PFSK-1 (cell line): ENCODE results near the gene ENTPD7.

Experiments used
- FOXP2 ChIP-seq: optimal IDR thresholded peaks from 2 replicates; pipeline ENCODE3; 2011; ENCODE audit warnings: borderline replicate concordance, control low read depth, inconsistent platforms; ENCODE audit not compliant: insufficient read depth; ENCODE audit errors: extremely low read length, extremely low read depth
- POLR2AphosphoS5 ChIP-seq: IDR thresholded peaks from 2 replicates; pipeline ENCODE4 v1.6.1; 2012; ENCODE audit warnings: low read depth, mild to moderate bottlenecking, control low read depth, low read length, moderate library complexity
- SIN3A ChIP-seq: IDR thresholded peaks from 2 replicates; pipeline ENCODE4 v1.6.1; 2012; ENCODE audit warnings: mild to moderate bottlenecking, low read length, moderate library complexity, borderline replicate concordance; ENCODE audit not compliant: insufficient read depth
- TAF1 ChIP-seq: IDR thresholded peaks from 2 replicates; pipeline ENCODE4 v1.6.1; 2012; ENCODE audit warnings: low read length, control low read depth, borderline replicate concordance; ENCODE audit not compliant: insufficient read depth
- TF ChIP-seq, protein P1 (sequence below), 2 experiments: IDR thresholded peaks; 2 replicates each; pipeline versions ENCODE4 v1.6.1 to v1.8.0; 2011 to 2012; ENCODE audit warnings: low read depth in 2 of 2, low read length in 2 of 2, control low read depth in 1 of 2, inconsistent platforms in 1 of 2, mild to moderate bottlenecking in 1 of 2, moderate library complexity in 1 of 2; ENCODE audit not compliant: insufficient read depth in 1 of 2

The ENTPD7 gene

DNA sequence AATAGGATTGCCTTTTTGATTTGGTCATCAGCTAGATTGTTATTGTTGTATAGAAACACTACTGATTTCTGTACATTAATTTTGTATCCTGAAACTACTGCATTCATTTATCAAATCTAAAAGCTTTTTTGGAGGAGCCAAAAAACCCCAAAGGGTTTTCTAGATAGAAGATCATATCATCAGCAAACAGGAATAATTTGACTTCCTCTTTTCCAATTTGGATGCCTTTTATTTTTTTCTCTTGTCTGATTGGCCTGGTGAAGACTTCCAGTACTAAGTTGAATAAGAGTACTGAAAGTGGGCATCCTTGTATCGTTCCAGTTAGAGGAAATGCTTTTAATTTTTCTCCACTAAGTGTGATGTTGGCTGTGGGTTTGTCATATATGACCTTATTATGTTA lies 10.6 kb upstream of the ENTPD7 start:
- no peak for TF ChIP-seq TAF1
- TF ChIP-seq, protein P1, sequence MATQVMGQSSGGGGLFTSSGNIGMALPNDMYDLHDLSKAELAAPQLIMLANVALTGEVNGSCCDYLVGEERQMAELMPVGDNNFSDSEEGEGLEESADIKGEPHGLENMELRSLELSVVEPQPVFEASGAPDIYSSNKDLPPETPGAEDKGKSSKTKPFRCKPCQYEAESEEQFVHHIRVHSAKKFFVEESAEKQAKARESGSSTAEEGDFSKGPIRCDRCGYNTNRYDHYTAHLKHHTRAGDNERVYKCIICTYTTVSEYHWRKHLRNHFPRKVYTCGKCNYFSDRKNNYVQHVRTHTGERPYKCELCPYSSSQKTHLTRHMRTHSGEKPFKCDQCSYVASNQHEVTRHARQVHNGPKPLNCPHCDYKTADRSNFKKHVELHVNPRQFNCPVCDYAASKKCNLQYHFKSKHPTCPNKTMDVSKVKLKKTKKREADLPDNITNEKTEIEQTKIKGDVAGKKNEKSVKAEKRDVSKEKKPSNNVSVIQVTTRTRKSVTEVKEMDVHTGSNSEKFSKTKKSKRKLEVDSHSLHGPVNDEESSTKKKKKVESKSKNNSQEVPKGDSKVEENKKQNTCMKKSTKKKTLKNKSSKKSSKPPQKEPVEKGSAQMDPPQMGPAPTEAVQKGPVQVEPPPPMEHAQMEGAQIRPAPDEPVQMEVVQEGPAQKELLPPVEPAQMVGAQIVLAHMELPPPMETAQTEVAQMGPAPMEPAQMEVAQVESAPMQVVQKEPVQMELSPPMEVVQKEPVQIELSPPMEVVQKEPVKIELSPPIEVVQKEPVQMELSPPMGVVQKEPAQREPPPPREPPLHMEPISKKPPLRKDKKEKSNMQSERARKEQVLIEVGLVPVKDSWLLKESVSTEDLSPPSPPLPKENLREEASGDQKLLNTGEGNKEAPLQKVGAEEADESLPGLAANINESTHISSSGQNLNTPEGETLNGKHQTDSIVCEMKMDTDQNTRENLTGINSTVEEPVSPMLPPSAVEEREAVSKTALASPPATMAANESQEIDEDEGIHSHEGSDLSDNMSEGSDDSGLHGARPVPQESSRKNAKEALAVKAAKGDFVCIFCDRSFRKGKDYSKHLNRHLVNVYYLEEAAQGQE (IDR thresholded peaks at IDR 0.05; ENCODE audit: insufficient read depth in 1 of 2, low read depth in 2 of 2, low read length in 2 of 2), result no peak
- TF ChIP-seq FOXP2, result no peak
- no peak for TF ChIP-seq POLR2AphosphoS5
- TF ChIP-seq SIN3A, result no peak

DNA sequence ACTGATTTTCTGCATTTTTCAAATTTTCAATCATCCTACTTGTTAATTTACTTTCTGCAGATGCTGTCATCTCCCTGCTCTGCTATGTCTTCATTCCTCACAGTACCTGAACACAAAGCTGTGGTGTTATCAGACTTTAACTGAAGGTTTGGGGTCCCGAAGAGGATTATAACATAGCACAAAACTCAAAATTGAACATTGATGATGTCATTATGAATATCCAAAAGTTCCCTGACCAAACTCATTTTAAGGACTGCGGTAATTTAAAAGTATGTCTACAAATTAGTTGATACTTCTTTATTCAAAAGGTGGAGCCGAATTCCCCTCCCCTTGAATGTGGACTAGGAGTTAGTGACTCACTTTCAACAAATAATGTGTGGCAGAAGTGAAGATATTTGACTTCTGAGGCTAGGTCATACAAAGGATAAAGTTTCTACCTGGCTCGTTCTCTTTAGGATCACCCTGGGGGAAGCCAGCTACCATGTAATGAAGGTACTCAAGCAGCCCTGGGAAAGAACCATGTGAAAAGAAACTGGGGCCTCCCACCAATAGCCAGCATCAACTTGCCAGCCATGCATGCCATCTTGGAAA lies 6.4 kb upstream of the ENTPD7 start:
- TF ChIP-seq SIN3A (no peak), POLR2AphosphoS5 (no peak), TAF1 (no peak), FOXP2 (no peak)
- TF ChIP-seq, protein P1 (IDR thresholded peaks at IDR 0.05; ENCODE audit: insufficient read depth in 1 of 2, low read depth in 2 of 2, low read length in 2 of 2), result no peak

DNA sequence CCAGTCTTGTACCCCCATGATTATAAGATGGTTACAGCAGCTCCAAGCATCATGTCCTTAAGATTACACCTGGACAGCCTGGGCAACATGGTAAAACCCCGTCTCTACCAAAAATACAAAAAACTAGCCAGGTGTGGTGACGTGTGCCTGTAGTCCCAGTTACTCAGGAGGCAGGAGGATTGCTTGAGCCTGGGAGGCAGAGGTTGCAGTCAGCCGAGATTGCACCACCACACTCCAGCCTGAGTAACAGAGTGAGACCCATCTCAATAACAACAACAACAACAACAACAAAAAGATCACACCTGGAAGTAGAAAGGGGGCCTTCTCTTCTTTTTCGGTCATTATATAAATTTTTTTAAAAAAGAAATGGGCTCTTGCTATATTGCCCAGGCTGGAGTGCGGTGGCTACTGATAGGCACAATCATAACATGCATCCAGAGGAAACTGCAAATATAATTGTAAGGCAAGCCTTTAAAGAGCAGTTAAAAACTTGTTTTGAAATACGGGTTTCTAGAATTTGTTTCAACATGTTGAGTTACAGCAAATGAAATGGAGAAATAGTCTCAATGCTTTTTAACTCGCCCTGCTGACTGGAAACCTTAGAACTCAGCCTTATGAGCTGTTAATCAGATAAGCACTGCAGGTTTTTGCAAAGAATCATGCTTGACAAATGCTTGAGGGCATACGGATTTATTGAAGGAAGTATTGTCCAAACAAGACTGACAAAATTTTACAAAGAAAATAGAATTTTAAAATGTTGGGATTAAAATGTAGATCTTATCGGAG lies 4.7 kb upstream of the ENTPD7 start:
- TF ChIP-seq SIN3A, result no peak

DNA sequence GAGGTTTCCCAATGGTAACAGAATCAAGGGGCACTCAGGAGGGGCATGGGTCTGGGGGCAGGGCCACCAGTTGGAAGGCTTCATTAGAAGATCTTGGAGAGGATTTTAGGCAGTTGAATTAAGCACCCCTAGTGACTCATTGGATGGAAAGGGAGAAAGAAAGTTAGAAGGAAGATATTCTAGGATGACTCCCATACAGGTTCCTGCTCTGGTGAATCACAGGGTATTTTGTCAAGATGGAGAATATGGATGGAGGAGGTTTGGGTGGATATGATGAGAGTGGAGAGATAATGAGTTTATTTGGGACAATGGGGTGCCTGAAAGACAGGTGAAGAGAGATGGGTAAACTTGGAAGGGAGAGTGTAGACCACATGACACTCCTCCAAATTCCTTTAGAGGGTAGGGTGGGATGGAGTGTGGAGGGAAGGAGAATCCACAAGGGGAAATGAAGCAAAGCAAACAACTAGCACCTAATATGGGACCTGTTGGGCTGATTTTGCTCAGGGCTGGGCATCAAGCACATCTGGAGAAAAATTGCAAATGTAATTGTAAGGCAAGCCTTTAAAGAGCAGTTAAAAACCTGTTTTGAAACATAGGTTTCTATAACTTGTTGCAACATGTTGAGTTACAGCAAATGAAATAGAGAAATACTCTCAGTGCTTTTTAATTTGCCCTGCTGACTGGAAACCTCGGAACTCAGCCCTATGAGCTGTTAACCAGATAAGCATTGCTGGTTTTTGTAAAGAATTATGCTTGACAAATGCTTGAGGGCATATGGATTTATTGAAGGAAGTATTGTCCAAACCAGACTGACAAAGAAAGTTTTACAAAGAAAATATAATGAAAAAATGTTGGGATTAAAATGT lies 2.9 kb upstream of the ENTPD7 start:
- TF ChIP-seq, protein P1 (IDR thresholded peaks at IDR 0.05; ENCODE audit: insufficient read depth in 1 of 2, low read depth in 2 of 2, low read length in 2 of 2), result no peak
- no peak for TF ChIP-seq POLR2AphosphoS5
- TF ChIP-seq FOXP2, result no peak
- TF ChIP-seq TAF1, result no peak
- TF ChIP-seq SIN3A, result no peak

DNA sequence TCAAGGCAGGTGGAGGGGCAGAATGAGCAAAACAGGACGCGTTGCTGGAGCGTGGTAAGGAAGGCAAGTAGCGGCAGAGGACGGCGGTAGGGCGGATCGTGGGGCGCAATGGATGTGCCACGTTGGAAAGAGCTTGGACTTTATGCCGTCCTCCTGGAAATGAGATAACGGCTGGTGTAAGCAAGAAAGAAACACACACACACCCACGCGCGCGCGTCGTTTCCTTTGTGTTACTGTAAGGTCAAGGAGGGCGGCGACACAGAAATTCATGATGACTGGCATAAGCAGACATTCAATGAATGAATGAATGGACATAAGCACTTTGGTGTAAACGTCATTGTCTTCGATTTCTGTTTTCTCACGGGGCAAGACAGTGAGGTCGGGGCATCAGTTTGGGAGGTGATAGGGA lies 683 bp upstream of the ENTPD7 start:
- TF ChIP-seq POLR2AphosphoS5 (no peak), SIN3A (no peak), FOXP2 (peak; percentile 22), TAF1 (no peak; the same call in 1 of the 2 replicates)
- TF ChIP-seq, protein P1 (IDR thresholded peaks at IDR 0.05; ENCODE audit: insufficient read depth in 1 of 2, low read depth in 2 of 2, low read length in 2 of 2), result no peak
